Cardiac muscle cell (in vitro differentiated cells and primary cell): Measurements from ENCODE around the gene DNM3. TPM values are rescaled to one million over a fixed set of nuclear protein-coding genes. Genes with fewer than 3 reads are reported as not detected.

ENCODE experiments used
- DNase-seq, 2 donors: peaks; one replicate each; pipeline versions ENCODE4 v3.0.0 to v3.0.0-alpha.2; 2010 to 2017; ENCODE audit warnings: low read depth in 1 of 2, low spot score in 1 of 2
- H3K27ac ChIP-seq: fragments of 200-600 bp; sonication (generic); 2 replicates; pipeline ENCODE4 v1.5.1; 2016
- H3K27me3 ChIP-seq: fragments of 200-600 bp; sonication (generic); 2 replicates; pipeline ENCODE4 v1.6.0; 2016; ENCODE audit warnings: control low read depth
- H3K36me3 ChIP-seq: fragments of 200-600 bp; sonication (generic); 2 replicates; pipeline ENCODE4 v1.5.1; 2016; ENCODE audit warnings: control low read depth
- H3K4me1 ChIP-seq: fragments of 200-600 bp; sonication (generic); 2 replicates; pipeline ENCODE4 v1.8.1; 2017; ENCODE audit warnings: low read depth, mild to moderate bottlenecking, mixed run types
- H3K4me3 ChIP-seq: fragments of 200-600 bp; sonication (generic); 2 replicates; pipeline ENCODE4 v1.5.1; 2016; ENCODE audit warnings: mild to moderate bottlenecking
- H3K9me3 ChIP-seq: fragments of 200-600 bp; sonication (generic); 2 replicates; pipeline ENCODE4 v1.5.1; 2017; ENCODE audit warnings: low read depth, mild to moderate bottlenecking, control low read depth
- CTCF ChIP-seq: IDR thresholded peaks from 2 replicates; pipeline ENCODE4 v1.5.1; 2012; ENCODE audit warnings: low read depth, mild to moderate bottlenecking, low read length
- polyA plus RNA-seq: library from polyadenylated mRNA; unstranded; fragments of >200 nt; fragmentation: Nextera tagmentation; extraction: Ambion mirVana; gene quantifications from 2 replicates; pipeline ENCODE4 v1.2.1, GENCODE V29; 2016
- total RNA-seq: library from RNA; depleted of rRNA; stranded (reverse); fragments of >200 nt; gene quantifications from 2 replicates; pipeline ENCODE4 v1.2.3, GENCODE V29; 2016

The DNM3 gene
- total and polyA plus RNA-seq, 2 experiments from 2014 or later: 0.42 TPM; not detected in 1

- Histone ChIP-seq H3K27ac (no peak overlapping the region), H3K36me3 (no peaks in the 10 kb centered on the region), H3K4me3 (no peak overlapping the region), H3K27me3 (peaks cover 5% of the 10 kb centered on the region), H3K4me1 (no peaks in the 10 kb centered on the region), H3K9me3 (no peaks in the 10 kb centered on the region)
- no peak for DNase-seq
- TF ChIP-seq CTCF: no peak
Measured at GRCh38 chr1:171849245-171849898, 8.1 kb downstream of the DNM3 start.

GRCh38 chr1:171850651-171851350, 9.5 kb downstream of the DNM3 start:
- TF ChIP-seq CTCF: no peak
- no peaks in the 10 kb centered on the region for H3K9me3 ChIP-seq
- DNase-seq: no peak
- H3K27ac ChIP-seq: no peak overlapping the region
- no peak overlapping the region for H3K4me3 ChIP-seq
- H3K4me1 ChIP-seq: no peaks in the 10 kb centered on the region
- no peaks in the 10 kb centered on the region for H3K36me3 ChIP-seq
- no peaks in the 10 kb centered on the region for H3K27me3 ChIP-seq

- Histone ChIP-seq H3K4me3 (no peak overlapping the region), H3K36me3 (no peaks in the 10 kb centered on the region), H3K27me3 (no peaks in the 10 kb centered on the region), H3K27ac (no peak overlapping the region), H3K4me1 (no peaks in the 10 kb centered on the region), H3K9me3 (no peaks in the 10 kb centered on the region)
- no peak for TF ChIP-seq CTCF
- DNase-seq: no peak
Measured at GRCh38 chr1:171852272-171852671, 11.0 kb downstream of the DNM3 start.

GRCh38 chr1:171855381-171855780, 14.1 kb downstream of the DNM3 start:
- no peak overlapping the region for H3K27ac ChIP-seq
- no peak for DNase-seq

GRCh38 chr1:171858696-171859095, 17.4 kb downstream of the DNM3 start:
- H3K4me1 ChIP-seq: no peaks in the 10 kb centered on the region
- no peak for DNase-seq

More at GRCh38 chr1:171855381-171855780, 14.1 kb downstream of the DNM3 start:
- Histone ChIP-seq H3K9me3 (no peaks in the 10 kb centered on the region), H3K36me3 (no peaks in the 10 kb centered on the region), H3K4me3 (no peak overlapping the region), H3K4me1 (no peaks in the 10 kb centered on the region), H3K27me3 (no peaks in the 10 kb centered on the region)
- no peak for TF ChIP-seq CTCF

More at GRCh38 chr1:171858696-171859095, 17.4 kb downstream of the DNM3 start:
- Histone ChIP-seq H3K36me3 (no peaks in the 10 kb centered on the region), H3K27me3 (no peaks in the 10 kb centered on the region), H3K4me3 (no peak overlapping the region), H3K9me3 (no peaks in the 10 kb centered on the region), H3K27ac (no peak overlapping the region)
- no peak for TF ChIP-seq CTCF
